GM12873 (cell line): ENCODE results near the gene STX3.

ENCODE experiments used
- CTCF ChIP-seq: IDR thresholded peaks from 2 replicates; pipeline ENCODE4 v1.5.1; 2012; ENCODE audit warnings: low read depth, mild to moderate bottlenecking, moderate library complexity, low read length, control low read depth; ENCODE audit not compliant: insufficient read depth; ENCODE audit errors: missing control alignments

The STX3 gene

GRCh38 chr11:59778122-59778521, 22.9 kb downstream of the STX3 start:
- no peak for TF ChIP-seq CTCF

GRCh38 chr11:59779487-59779886, 24.3 kb downstream of the STX3 start:
- no peak for TF ChIP-seq CTCF

GRCh38 chr11:59782080-59782479, 26.9 kb downstream of the STX3 start:
- TF ChIP-seq CTCF, result no peak

GRCh38 chr11:59783632-59784090, 28.5 kb downstream of the STX3 start:
- no peak for TF ChIP-seq CTCF

GRCh38 chr11:59785818-59786217, 30.6 kb downstream of the STX3 start:
- TF ChIP-seq CTCF, result no peak

- no peak for TF ChIP-seq CTCF
These were observed 32.0 kb downstream of the STX3 start for GRCh38 chr11:59787255-59787588.

GRCh38 chr11:59787816-59788215, 32.6 kb downstream of the STX3 start:
- no peak for TF ChIP-seq CTCF
